Mucosa of rectum (tissue), 2 donors: ENCODE data around the gene LRRC34.
A peak's percentile ranks its signal among the peaks of the same experiment; 100 is the strongest.

Source experiments
- H3K27ac ChIP-seq, 2 donors: one replicate each; pipeline ENCODE4 v1.7.0; 2013; ENCODE audit warnings: inconsistent platforms in 2 of 2, low read depth in 2 of 2, low read length in 2 of 2
- H3K27me3 ChIP-seq, 2 donors: one replicate each; pipeline ENCODE4 v1.7.0; 2013; ENCODE audit warnings: low read length in 2 of 2; ENCODE audit not compliant: control insufficient read depth in 2 of 2, insufficient read depth in 2 of 2
- H3K36me3 ChIP-seq, 2 donors: one replicate each; pipeline ENCODE4 v1.7.0; 2013; ENCODE audit warnings: low read length in 2 of 2; ENCODE audit not compliant: control insufficient read depth in 2 of 2, insufficient read depth in 2 of 2
- H3K4me1 ChIP-seq, 2 donors: one replicate each; pipeline ENCODE4 v1.7.0; 2013; ENCODE audit warnings: low read length in 2 of 2, mild to moderate bottlenecking in 1 of 2; ENCODE audit not compliant: control insufficient read depth in 2 of 2, insufficient read depth in 2 of 2
- H3K4me3 ChIP-seq, 2 donors: one replicate each; pipeline ENCODE4 v1.7.0; 2013; ENCODE audit warnings: low read length in 2 of 2
- H3K9ac ChIP-seq, 2 donors: one replicate each; pipeline ENCODE4 v1.7.0; 2013; ENCODE audit warnings: low read length in 2 of 2, low read depth in 1 of 2, mild to moderate bottlenecking in 1 of 2
- H3K9me3 ChIP-seq, 2 donors: one replicate each; pipeline ENCODE4 v1.7.0; 2013; ENCODE audit warnings: low read length in 2 of 2; ENCODE audit not compliant: control insufficient read depth in 2 of 2
- donor health status: healthy.
- donor health status: Normal muscosa, but diverticular disease.

Gene LRRC34

DNA sequence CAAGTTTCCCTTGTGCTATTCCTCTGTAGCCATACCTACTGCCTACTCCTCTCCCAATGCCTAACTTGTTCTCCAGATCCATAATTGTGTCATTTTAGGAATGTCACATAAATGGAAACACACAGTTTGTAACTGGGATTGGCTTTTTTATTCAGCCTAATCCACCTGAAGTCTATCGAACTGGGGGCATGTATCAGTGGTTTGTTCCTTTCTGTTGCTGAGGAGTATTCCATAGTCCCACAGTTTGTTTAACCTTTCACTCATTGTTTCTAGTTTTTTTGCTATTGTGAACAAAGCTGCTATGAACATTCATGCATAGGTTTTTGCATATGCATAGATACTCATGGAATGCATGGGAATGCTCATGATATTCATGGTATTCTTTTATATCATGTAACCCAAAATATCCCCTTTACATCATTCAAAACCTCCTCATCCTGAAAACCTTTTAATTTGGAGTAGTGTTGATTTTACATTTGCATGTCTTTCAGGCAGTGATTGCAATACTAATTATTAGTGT lies 25.9 kb upstream of the LRRC34 start:
- Histone ChIP-seq H3K9me3 (no peaks in the 10 kb centered on the region), H3K36me3 (peaks cover 3% of the 10 kb centered on the region in 2 donors), H3K9ac (no peak overlapping the region), H3K27me3 (no peaks in the 10 kb centered on the region), H3K4me3 (no peak overlapping the region), H3K27ac (no peak overlapping the region), H3K4me1 (no peaks in the 10 kb centered on the region)

DNA sequence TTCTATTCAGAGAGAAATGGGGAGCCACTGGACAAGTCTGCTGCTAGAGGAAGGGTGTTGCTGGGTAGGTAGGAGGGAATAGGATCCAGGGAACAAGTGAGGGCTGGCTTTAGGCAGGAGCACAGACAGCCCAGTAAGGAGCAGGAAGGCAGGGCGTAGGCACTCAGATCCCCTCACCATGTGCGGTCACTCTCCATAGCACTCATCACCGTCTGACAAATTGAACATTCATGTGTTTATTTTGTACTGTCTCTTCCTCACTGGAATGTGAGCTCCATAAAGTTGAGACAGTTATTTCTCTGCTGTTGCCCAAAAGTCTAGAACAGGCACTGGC lies 24.2 kb upstream of the LRRC34 start:
- Histone ChIP-seq H3K27me3 (no peaks in the 10 kb centered on the region), H3K36me3 (peaks cover 0 to 3% of the 10 kb centered on the region in 2 donors), H3K4me3 (no peak overlapping the region), H3K9ac (no peak overlapping the region), H3K4me1 (no peaks in the 10 kb centered on the region), H3K9me3 (no peaks in the 10 kb centered on the region), H3K27ac (no peak overlapping the region)

DNA sequence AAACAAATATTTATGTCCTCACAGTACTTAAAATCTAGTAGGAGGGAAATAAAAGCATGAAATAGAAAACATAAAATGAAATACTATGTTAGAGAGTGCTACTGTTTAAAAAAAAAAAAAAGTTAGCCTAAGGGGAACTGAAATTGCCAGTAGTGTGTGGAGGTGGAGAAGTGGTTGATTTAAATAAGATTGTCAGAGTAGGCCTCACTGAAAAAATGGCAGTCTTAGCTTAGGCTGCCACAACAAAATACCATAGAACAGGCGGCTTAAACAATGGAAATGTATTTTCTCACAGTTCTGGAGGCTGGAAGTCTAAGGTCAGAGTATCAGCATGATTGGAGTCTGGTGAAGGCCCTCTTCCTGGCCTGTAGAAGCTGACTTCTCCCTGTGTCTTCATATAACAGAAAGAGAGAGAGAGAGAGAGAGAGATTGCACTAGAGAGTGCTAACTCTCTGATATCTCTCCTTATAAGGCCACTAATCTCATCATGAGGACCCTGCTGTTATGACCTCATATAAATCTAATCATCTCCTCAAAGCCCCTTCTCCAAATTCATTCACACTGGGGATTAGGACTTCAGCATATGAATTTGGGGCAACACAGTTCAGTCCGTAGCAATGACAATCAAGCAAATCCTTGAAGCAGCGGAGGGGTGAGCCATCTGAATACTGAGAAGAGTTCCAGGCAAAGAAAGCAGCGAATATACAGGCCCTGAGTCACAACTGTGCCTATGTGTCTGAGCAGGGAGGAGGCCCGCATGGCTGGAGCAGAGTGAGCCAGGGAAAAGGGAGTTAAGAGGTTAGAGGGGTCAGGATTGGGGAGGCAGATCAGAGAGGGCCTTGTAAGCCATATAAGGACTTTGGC lies 23.6 kb upstream of the LRRC34 start:
- Histone ChIP-seq H3K27ac (no peak overlapping the region), H3K9me3 (no peaks in the 10 kb centered on the region)

DNA sequence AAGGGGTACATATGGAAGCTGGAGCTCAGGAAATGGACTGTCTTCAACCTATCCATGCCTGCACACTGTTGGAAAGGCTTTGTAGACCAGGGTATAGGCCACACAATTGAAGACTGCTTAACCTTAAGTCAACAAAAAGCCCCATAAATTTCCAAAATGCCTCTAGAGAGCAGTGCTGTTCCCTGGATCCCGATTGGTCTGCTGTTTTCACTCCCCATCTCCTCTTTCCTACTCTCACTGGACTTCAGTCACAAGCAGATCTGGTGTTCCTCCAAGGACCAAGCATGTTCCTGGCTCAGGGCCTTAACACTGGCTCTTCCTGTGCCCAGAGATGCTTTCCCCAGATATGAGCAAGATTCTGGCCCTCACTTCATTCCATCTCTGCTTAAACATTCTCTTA lies 22.8 kb upstream of the LRRC34 start:
- Histone ChIP-seq H3K36me3 (peaks cover 0 to 3% of the 10 kb centered on the region in 2 donors), H3K9ac (no peak overlapping the region), H3K4me1 (no peaks in the 10 kb centered on the region), H3K27ac (no peak overlapping the region), H3K4me3 (no peak overlapping the region), H3K27me3 (no peaks in the 10 kb centered on the region), H3K9me3 (no peaks in the 10 kb centered on the region)

More for the DNA sequence above, 23.6 kb upstream of the LRRC34 start:
- Histone ChIP-seq H3K36me3 (peaks cover 0 to 3% of the 10 kb centered on the region in 2 donors), H3K4me3 (no peak overlapping the region), H3K4me1 (no peaks in the 10 kb centered on the region), H3K9ac (no peak overlapping the region), H3K27me3 (no peaks in the 10 kb centered on the region)

DNA sequence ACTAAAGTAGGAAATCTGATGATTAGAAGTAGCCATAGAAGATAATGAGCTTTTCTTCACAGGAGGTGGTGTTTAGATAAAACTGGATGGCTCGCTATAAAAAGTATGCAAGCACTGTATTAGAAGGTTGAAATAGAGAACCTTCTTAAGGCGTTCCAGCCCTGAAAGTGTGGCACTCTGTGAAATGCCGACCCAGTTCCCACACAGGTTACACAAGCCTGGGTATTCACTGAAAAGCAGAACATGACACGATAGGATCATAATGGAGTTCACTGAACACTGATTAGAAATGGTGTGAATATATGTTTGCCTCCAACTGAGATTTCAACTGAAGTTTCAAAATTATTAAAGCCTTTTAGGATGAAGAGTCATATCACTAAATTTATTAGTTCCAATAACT lies 15.0 kb upstream of the LRRC34 start:
- no peaks in the 10 kb centered on the region for H3K9me3 ChIP-seq

DNA sequence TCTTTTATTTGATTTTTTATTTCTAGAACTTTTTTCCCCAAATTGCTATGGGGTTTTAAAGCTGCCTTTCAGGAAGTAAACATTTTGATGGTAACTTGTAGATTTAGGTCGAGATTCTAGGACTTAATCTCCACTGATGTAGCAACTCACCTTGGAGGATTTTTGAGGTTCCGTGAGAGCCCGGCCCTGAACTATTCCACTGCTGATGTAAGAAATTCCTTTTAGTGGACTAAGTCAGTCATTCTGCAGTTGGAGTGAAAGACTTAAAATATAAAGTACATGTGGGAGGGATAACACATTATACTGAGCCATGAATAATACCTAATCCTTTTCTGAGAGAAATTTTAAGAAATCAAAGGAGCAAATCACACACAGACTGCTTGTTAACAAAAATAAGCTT lies 12.6 kb upstream of the LRRC34 start:
- Histone ChIP-seq H3K27me3 (no peaks in the 10 kb centered on the region), H3K4me1 (peaks cover 0 to 4% of the 10 kb centered on the region in 2 donors), H3K4me3 (no peak overlapping the region), H3K9ac (no peak overlapping the region), H3K9me3 (no peaks in the 10 kb centered on the region), H3K27ac (no peak overlapping the region), H3K36me3 (no peaks in the 10 kb centered on the region)

More for the DNA sequence above, 15.0 kb upstream of the LRRC34 start:
- Histone ChIP-seq H3K4me1 (peaks cover 0 to 2% of the 10 kb centered on the region in 2 donors), H3K27me3 (no peaks in the 10 kb centered on the region), H3K4me3 (no peak overlapping the region), H3K9ac (no peak overlapping the region), H3K27ac (no peak overlapping the region), H3K36me3 (no peaks in the 10 kb centered on the region)

DNA sequence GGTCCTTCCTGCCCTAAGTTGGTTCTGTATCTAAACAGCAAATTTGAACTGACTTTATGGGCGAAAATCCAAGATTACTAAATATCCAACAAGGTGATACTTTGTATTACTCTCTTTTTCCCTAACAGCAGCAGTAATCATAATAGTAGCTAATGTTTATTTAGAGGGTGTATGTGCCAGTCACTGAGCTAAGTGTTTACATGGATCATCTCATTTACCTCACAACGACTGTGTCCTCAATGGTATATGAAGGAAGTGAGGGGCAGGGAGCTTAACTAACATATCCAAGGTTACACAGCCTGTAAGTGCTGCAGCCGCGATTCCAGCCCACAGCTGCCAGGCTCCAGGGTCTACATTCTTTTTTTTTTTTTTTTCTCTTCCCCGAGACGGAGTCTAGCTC lies 10.3 kb upstream of the LRRC34 start:
- Histone ChIP-seq H3K4me1 (peaks cover 0 to 4% of the 10 kb centered on the region in 2 donors), H3K4me3 (no peak overlapping the region), H3K36me3 (no peaks in the 10 kb centered on the region), H3K27me3 (no peaks in the 10 kb centered on the region), H3K27ac (peak overlapping the region; percentile 14 to 74), H3K9ac (no peak overlapping the region), H3K9me3 (no peaks in the 10 kb centered on the region)

DNA sequence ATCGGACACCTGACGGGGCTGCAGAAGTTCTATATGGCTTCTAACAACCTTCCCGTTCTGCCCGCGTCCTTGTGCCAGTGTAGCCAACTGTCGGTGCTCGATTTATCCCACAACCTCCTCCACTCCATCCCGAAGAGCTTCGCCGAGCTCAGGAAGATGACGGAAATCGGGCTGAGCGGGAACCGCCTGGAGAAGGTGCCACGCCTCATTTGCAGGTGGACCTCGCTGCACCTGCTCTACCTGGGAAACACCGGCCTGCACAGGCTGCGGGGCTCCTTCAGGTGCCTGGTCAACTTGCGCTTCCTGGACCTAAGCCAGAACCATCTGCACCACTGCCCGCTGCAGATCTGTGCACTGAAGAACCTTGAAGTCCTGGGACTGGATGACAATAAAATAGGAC lies 9.8 kb upstream of the LRRC34 start:
- H3K27me3 ChIP-seq = no peaks in the 10 kb centered on the region
- H3K4me1 ChIP-seq = peaks cover 0 to 4% of the 10 kb centered on the region in 2 donors
- H3K9me3 ChIP-seq = no peaks in the 10 kb centered on the region
- no peak overlapping the region for H3K9ac ChIP-seq
- H3K4me3 ChIP-seq = peak overlapping the region in 1 of 2 donors; percentile 28
- peak overlapping the region; percentile 14 to 74 for H3K27ac ChIP-seq
- no peaks in the 10 kb centered on the region for H3K36me3 ChIP-seq

DNA sequence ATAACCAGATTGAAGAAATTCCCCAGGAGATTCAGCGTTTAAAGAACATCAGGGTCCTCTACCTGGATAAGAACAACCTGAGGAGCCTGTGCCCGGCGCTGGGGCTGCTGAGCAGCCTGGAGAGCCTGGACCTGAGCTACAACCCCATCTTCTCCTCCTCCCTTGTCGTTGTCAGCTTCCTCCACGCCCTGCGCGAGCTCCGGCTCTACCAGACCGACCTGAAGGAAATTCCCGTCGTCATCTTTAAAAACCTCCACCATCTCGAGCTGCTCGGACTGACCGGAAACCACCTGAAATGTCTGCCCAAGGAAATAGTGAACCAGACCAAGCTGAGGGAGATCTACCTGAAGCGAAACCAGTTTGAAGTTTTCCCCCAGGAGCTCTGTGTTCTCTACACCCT lies 9.4 kb upstream of the LRRC34 start:
- peak overlapping the region; percentile 14 to 74 for H3K27ac ChIP-seq
- peak overlapping the region in 1 of 2 donors; percentile 28 for H3K4me3 ChIP-seq
- H3K4me1 ChIP-seq = peaks cover 0 to 4% of the 10 kb centered on the region in 2 donors
- no peaks in the 10 kb centered on the region for H3K36me3 ChIP-seq
- no peak overlapping the region for H3K9ac ChIP-seq
- no peaks in the 10 kb centered on the region for H3K27me3 ChIP-seq
- no peaks in the 10 kb centered on the region for H3K9me3 ChIP-seq

DNA sequence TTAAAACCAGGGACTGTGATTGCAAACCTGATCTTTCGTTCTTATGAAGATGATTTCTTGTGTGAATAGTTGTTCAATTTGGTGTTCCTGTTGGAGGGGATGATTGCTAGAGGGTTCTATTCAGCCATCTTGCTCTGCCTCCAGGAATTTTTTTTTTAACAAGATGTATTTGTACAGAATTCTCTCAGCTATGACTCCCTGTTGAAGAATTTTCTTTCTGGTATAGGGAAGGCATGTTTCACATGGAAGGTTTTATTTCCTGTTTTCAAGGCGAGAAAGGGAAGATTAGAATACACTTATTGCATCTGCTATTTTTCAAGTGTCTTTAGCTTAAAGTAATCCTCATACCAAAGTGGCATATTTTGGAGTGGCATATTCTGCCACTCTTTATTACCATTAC lies 5.6 kb upstream of the LRRC34 start:
- peaks cover 0 to 5% of the 10 kb centered on the region in 2 donors for H3K4me1 ChIP-seq

More for the DNA sequence above, 5.6 kb upstream of the LRRC34 start:
- no peaks in the 10 kb centered on the region for H3K9me3 ChIP-seq
- no peaks in the 10 kb centered on the region for H3K36me3 ChIP-seq
- no peak overlapping the region for H3K4me3 ChIP-seq
- no peaks in the 10 kb centered on the region for H3K27me3 ChIP-seq
- H3K9ac ChIP-seq = no peak overlapping the region
- no peak overlapping the region for H3K27ac ChIP-seq
